HG02943 (cell line): ENCODE data around the gene FOXD1.
"Not testable (repeated sequence)": the region's sequence is repeated elsewhere in the genome, so short reads cannot be mapped to it uniquely, and the experiment has no call there.

Experiments used
- ATAC-seq: cut with Tn5 transposase; IDR thresholded peaks from one replicate; pipeline ENCODE4 v1.9.1; 2021; ENCODE audit warnings: mild to moderate bottlenecking, low read depth, moderate library complexity; ENCODE audit not compliant: unreplicated experiment

Gene FOXD1

GRCh38 chr5:73448463-73449136 lies at the start of gene FOXD1:
FOXD1 (minus strand) TSS chr5:73448777; CDS start chr5:73448362, 415 bp downstream.
- no peak for ATAC-seq

DNA sequence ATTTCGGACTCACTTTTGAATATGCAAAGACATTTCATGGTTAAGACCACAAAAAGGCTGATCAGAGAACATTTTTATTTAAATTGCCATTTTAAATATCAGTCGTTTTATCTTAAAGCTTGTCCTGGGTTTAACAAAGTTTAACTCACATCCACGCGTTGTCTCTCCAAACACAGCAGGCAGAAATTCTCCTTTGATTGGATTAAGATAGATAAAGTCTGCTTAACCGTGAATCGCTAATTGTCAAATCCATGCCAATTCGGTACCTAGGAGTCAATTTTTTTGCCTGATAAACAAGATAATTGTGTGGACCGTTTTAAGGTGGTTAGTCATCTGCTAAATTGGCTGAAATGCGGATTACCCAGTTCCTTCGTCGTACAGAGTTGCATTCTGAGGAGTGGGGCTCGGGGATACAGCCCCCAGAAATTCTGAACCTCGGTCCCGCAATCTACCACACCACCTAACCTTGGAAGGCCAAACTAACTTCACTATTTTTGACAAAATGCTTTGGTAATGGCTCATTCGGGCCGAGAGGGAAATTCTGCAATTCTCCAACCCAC lies 49.0 kb upstream of the FOXD1 start:
- no peak for ATAC-seq

- no peak for ATAC-seq
Observed at GRCh38 chr5:73496984-73497457, 48.4 kb upstream of the FOXD1 start.

GRCh38 chr5:73495772-73496335 lies 47.3 kb upstream of the FOXD1 start:
- ATAC-seq, result no peak

- no peak for ATAC-seq
Observed at GRCh38 chr5:73494721-73495120, 46.1 kb upstream of the FOXD1 start.

DNA sequence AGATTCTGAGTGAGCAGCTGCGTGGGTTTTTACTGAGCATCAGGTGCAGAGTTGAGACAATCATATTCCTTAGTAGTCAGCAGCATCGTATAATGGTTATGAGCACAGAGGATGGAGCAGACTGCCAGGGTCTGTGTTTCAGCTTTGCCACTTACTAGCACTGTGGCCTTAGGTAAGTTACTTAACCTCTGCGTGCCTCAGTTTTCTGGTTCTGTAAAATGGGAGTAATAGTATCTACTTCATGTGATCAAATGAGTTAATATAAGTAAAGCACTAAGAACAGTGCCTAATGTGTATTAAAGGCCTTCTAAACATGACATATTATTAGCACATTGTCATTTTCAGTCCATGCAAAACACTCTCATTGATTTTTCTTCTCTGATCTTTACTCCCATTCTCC lies 44.8 kb upstream of the FOXD1 start:
- ATAC-seq, result no peak

- ATAC-seq, result no peak
Observed at GRCh38 chr5:73491155-73491554, 42.6 kb upstream of the FOXD1 start.

GRCh38 chr5:73490088-73490487 lies 41.5 kb upstream of the FOXD1 start:
- ATAC-seq, result no peak

DNA sequence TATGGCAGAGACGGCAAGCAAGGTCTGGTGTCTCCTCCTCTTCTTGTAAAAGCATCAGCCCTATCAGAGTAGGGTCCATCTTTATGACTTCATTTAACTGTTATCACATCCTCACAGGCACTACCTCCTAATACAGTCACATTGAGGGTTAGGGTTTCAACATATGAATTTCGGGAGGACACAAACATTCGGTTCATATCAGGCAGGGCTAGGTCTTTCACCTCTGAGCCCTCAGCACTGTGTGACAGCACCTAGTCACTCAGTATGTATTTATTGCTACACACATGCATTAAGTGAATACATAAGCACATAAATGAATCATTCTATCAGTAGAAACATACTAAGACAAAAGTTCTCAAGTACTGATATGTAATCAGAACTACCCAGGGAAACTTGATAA lies 40.2 kb upstream of the FOXD1 start:
- ATAC-seq, result no peak

DNA sequence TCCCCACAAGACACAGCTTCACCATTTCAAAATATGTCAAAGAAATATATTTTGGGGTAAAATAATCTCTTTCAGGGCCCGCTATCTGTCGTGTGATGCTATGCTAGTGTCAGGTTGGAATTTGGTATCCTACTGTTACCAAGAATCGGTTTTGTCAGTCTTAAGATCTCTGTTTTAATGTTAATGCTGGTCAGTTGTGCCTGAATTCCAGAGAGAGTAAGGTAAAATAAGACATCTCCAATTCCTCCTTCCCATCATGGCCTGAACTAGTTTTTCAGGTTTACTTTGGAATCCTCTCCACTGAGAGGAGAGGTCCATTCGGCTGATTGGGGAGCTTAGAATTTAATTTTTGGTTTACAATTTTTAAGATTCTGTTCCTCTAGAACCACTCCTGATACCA lies 39.2 kb upstream of the FOXD1 start:
- no peak for ATAC-seq

DNA sequence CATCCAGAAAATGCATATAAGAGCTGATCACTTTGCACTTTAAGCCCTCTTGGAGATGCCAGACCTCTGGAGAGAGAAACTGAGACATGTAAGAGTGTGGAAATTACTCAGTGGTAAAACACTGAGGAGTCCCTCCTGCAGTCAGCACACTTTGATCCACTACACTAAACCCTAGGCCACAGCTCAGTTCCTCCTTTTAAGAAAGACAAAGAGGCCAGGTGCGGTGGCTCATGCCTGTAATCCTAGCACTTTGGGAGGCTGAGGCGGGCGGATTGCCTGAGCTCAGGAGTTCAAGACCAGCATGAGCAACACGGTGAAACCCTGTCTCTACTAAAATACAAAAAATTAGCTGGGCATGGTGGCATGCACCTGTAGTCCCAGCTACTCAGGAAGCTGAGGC lies 38.7 kb upstream of the FOXD1 start:
- not testable (repeated sequence) for ATAC-seq

DNA sequence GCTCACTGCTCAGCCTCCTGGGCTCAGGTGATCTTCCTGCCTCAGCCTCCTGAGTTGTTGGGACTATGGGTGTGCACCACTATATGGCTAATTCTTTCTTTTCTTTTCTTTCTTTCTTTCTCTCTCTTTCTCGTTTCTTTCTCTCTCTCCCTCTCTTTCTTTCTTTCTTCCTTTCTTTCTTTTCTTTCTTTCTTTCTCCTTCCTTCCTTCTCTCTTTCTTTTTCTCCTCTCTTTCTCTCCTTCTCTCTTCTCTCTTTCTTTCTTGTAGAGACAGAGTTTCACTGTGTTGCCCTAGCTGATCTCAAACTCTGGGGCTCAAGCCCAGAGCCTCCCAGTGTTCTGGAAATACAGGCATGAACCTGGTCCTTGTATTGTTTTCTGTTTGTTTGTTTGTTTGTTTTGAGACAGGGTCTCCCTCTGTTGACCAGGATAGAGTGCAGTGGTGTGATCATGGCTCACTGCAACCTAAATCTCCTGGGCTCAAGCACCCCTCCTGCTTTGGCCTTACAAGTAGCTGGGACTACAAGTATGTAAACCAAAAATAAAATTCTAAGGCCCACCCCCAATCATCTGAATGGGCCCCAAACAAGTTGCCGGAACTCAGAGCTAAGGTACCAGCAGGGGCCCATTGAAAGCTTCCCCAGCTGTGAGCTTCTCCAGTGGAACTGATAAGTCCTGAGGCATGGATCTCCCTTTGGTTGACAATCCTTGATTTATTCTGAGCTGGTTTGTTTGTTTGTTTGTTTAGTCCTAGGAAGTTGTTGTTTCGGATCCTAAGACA lies 37.7 kb upstream of the FOXD1 start:
- no peak for ATAC-seq

- ATAC-seq, result no peak
Observed at GRCh38 chr5:73485715-73486114, 37.1 kb upstream of the FOXD1 start.

DNA sequence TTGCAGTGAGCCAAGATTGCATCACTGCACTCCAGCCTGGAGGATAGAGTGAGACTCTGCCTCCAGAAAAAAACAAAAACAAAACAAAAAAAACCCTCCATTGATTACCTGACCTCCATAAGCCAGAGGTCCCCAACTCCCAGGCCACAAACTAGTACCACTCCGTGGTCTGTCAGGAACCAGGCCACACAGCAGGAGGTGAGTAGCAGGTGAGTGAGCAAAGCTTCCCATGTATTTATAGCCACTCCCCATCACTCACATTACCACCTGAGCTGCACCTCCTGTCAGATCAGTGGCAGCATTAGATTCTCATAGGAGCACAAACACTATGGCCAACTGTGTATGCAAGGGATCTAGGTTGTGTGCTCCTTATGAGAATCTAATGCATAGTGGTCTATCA lies 35.9 kb upstream of the FOXD1 start:
- no peak for ATAC-seq

DNA sequence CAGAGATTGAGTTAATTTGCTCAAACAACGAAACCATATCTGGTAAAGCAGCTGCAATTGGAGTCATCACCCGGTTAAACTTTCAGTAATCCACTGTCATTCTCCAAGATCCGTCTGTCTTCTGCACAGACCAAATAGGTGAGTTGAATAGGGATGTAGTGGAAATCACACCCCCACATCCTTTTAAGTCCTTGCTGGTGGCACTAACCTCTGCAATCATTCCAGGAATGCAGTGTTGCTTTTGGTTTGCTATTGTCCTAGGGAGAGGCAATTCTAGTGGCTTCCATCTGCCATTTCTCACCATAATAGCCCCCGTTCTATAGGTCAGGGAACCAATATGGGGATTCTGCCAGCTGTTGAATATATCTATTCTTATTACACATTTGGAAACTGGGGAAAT lies 35.1 kb upstream of the FOXD1 start:
- no peak for ATAC-seq

GRCh38 chr5:73482383-73483136 lies 34.0 kb upstream of the FOXD1 start:
- no peak for ATAC-seq

DNA sequence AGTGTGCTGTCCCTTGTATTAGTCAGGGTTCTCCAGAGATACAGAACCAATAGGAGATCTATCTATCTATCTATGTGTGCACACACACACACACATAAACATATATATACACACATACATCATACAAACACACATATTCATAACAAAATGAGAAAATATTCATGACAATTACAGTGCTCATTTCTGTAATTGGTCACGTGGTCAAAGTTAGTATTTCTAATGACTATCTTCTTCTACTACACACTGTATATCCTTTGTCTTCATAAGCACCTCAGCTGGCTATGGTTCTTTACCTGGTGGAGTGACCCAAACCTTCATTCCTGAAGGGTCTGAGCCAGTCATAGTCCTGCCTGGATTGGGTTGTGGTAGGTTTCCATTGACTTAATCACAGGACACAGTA lies 31.9 kb upstream of the FOXD1 start:
- no peak for ATAC-seq

GRCh38 chr5:73472116-73472515 lies 23.5 kb upstream of the FOXD1 start:
- ATAC-seq, result no peak

DNA sequence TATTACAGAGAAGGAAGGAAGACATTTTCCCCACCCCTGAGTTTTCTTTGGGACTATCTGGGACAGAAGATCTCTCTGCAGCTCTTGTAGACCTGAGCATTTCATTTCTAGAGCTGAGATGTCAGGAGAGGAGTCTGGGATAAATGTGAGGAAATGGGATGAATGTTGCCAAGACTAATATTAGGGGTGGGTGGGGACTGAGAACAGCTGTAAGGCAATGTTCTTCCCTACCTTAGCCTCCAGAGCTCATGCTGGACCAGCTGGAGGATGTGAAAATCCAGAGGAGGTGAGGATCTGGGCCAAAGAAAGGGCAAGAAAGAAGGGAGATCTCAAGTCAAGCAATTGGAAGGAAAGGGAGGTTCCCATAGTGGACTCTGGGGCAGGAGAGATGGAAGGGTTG lies 23.1 kb upstream of the FOXD1 start:
- no peak for ATAC-seq

GRCh38 chr5:73469878-73470277 lies 21.3 kb upstream of the FOXD1 start:
- ATAC-seq, result no peak

DNA sequence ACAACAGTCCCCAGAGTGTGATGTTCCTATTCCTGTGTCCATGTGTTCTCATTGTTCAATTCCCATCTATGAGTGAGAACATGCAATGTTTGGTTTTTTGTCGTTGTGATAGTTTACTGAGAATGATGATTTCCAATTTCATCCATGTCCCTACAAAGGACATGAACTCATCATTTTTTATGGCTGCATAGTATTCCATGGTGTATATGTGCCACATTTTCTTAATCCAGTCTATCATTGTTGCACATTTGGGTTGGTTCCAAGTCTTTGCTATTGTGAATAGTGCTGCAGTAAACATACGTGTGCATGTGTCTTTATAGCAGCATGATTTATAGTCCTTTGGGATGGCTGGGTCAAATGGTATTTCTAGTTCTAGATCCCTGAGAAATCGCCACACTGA lies 20.1 kb upstream of the FOXD1 start:
- not testable (repeated sequence) for ATAC-seq
